Stimulated activated CD8-positive, alpha-beta memory T cell treated with anti-CD3 and anti-CD28 coated beads, Interleukin-7, amount 100 ng/mL, for 4 hours (primary cell): ENCODE data around the gene WNT10A.

Experiments used
- DNase-seq, 2 donors: peaks; one replicate each; pipeline ENCODE4 v3.0.0-alpha.2; 2020; ENCODE audit warnings: low read depth in 2 of 2

The WNT10A gene

DNA sequence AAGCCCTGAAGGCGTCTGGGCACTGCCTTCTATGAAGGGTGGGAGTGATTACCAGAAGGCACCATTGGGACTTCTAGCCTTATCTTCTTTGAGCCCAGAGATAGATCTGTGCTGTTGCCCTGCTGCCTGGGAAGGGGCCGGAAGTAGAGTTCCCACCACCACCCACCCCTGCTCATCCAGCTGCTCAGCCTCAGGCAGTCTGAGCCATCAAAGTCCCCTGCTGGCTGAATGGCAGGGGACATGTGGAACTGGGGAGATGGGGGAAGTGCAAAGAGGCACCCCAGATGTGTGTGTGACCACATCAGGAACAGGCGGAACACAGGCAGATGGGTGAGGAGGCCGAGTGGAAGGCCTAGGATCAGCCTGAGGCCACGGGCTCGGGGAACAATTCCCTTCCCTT is 3.3 kb upstream of the WNT10A start:
- DNase-seq = no peak

DNA sequence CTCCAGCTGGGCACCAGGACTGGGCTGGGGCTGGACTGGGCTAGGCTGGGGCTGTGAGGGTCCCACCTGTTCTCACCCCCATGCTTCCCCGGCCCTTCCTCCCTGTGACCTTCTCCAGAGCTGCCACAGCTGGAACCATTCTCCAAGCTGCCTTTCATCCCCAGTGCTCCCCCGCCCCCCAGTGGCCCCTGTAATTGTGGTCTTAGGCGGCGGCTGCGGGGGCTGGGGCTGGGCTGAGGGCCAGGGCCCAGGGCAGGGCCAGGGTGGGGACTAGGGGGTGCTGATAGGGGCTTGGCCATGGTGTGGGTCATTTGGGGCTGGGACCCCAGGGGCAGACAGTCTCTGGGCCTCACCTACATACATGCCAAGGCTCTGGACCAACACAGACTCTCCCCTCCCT is 2.8 kb upstream of the WNT10A start:
- no peak for DNase-seq

DNA sequence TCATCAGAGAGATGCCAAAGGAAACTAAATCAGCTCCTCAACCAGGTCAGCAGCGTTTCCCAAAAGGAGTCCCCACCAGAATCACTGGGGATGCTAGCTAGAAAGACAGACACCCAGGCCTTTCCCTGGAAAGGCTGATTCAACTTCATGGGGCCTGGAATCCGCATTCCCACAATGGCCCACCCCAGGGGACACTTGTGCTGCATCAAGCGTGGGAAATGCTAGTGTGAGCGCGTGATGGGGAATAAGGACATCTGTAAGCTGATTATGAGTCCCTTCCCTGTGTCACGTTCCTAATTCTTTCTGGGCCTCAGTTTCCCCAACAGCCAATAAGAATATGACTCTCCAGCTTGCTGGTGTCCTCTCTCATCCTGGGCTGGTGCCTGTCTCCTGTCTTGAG is 2.2 kb upstream of the WNT10A start:
- DNase-seq = no peak

DNA sequence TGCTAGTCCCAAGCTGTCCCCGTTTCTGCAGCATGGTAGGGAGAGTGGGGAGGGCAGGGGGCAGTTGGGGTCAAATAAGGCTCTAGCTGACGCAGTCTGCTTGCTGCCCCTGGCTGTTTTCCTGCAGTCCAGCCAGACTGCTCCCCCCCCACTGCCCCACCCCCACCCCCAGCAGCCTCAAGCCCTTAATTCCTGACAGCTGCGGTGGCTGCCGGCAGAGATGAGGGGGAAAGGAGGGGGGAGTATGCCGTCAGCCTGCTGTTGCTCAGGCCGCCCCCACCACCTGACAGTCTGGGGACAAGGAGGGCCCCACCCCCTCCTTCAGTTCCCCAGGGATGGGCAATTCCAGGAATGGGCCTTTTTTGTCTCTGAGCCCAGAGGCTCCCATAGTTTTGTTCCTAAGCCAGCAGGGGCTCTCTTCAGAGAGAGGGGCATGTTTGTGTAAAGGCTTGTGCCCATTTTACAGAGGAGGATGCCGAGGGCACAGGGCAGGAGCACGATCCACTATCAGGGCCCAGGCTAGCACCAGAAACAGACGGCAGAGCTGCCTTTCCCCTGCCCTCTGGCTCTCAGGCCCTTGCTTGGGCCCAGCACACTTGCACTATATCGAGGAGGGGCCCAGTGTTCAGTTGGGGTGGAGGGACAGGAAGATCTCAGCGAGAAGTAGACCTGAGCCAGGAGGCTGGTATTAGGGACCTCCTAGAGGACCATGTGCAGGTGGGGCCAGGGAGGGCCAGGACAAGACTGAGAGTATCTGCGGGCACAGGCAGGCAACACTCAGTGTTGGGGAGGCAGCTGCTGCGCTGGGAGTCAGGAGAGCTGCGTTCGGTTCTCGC is 1.5 kb upstream of the WNT10A start:
- no peak for DNase-seq

DNA sequence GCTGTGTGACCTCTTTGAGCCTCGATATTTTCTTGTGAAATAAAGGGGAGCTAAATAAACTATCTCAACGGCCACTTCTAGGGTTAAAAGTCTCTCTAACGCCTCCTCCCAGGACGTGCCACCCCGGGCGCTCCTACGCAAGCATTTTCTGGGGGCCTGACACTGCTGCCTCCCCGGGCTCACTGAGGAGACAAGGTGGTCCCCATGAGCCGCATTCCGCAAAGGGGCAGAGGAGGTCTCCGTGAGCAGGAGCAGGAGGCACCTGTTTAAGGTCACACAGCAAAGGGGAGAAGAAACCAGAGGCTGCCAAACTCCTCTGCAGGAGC is 913 bp upstream of the WNT10A start:
- DNase-seq = no peak

DNA sequence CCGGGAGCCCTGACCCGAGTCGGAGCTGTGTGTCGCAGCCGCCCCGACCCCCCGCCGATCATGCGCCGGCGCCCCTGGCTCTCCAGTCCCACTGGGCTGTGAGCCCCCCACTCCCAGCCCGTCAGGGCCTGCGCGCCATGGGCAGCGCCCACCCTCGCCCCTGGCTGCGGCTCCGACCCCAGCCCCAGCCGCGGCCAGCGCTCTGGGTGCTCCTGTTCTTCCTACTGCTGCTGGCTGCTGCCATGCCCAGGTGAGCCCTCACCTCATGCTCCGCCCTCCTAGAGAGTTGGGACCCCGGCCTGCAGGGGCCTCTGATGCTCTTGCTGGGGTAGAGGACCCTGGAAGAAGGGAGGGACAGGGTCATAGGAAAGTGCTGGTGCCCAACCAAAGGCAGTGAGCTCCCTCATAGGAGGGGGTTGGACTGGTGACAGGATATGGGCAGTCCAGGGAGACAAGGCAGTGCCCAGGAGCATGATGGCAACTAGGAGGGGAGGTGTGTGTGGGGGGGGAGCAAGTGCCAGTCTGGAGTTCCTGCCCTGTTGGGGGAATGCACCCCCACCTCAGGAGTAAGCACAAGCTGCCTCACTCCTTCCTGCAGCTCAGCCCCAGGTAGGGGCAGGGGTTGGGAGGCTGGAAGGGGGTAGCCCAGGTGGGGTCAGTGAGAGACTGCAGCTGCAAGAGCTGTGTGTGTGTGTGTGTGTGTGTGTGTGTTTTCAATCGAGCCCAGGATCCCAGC is 375 bp downstream of the WNT10A start:
- no peak for DNase-seq

DNA sequence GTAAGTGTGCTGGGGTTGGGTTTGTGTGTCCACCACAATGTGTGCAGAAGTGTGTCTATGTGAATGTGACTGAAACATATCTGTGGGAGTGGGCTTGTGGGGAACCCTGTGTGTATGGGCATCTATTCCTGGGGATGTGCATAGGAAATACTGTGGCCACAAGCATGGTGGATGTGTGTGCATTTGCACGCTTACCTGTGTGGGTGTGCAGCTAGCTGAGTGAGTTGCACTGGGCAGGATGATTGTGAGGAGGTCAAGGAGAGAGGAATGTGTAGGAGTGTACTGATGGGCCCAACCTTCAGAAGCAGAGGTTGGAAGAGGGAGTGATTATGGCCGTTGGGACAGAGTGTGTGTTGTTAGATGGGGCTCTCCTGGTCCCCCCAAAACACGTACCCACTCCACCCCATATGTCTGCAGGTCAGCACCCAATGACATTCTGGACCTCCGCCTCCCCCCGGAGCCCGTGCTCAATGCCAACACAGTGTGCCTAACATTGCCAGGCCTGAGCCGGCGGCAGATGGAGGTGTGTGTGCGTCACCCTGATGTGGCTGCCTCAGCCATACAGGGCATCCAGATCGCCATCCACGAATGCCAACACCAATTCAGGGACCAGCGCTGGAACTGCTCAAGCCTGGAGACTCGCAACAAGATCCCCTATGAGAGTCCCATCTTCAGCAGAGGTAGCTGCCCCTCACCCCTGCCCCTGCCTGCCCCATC is 1.2 kb downstream of the WNT10A start:
- no peak for DNase-seq

DNA sequence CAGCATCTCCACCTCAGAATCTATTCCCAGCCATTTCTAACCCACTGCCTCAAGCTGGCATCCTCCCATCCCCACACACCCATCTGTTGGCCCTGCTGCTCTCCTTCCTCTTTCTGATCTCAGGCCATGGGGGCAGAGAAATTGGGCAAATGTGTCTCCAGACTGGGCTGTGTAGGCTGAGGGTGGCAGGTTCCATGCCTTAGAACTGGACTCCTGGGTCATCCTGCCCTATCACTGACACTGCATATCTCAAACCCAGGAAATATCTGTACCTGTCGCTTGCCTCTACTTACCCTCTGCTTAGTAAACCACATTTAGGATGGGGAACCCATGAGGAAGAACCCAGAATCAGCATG is 1.8 kb downstream of the WNT10A start:
- DNase-seq = no peak

DNA sequence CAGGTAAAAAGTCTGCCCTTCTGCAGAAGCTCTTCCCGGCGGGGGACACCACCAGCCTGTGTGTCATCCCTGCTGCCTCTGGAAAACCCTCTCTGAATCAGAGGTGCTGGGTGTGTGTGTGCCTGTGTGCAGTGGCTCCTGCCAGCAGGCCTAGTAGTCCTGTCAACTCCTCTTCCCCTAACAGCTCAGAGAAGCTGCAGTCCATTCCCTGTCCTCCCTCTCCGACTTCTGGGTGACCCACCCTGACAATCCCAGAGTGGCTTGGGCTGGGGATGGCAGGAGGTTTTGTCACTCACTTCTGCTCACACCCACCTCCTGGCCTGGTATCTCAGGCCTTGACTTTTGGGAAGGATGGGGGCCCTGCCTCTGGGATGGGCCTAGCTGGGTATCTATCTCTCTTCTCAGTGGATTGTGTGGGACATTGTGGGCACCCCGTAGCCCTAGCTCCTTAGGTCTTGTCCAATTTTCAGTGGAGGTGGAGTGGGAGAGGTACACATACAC is 2.3 kb downstream of the WNT10A start:
- no peak for DNase-seq

DNA sequence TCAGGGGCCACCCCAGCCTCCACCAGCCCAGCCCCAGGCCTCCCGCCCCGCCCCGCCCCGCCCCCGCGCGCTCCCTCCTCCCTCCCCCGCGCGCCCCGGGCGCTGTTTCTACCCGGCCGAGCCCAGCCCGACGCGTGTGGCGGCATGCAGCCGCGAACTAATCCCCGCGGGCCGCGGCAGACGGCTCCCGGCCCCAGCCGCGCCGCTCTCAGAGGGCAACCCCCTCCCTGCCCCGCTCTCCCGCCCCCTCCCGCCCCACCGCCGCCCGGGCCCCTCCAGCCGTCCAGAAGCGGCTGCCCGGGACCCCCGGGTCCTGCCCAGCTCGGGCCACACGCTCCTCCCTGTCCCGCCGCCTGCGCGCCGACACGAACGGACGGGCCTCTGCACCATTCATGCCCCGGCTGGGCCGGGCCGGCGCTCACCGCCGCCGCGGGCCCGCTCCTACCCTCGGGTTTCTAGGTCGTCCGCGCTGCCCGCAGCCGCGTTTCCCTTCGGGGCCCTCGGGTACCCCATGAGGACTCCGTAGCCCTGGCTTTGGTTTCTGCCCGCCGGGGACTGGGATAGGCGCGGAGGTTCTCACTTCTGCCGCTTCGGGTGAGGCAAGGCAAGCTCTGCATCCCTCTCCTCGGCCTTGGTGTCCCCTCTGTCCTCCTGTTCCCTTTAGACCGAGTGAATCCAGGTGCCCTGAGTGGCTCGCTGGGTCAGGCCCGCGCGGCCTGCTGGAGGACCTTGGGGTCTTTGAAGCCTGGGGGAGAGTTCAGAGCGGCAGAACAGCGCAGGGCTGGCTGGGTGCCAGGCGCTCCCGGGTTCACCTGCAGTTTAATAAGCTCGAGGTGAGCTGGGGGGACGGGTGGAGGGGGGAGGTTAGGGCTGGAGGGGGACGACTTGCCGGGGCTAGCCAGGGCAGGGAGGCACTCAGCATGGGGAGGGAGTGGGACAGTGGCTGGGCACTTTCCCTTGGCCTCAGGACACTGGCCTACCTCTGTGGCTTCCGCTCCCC is 3.1 kb downstream of the WNT10A start:
- peak in 1 of 2 donors; percentile 48 for DNase-seq

DNA sequence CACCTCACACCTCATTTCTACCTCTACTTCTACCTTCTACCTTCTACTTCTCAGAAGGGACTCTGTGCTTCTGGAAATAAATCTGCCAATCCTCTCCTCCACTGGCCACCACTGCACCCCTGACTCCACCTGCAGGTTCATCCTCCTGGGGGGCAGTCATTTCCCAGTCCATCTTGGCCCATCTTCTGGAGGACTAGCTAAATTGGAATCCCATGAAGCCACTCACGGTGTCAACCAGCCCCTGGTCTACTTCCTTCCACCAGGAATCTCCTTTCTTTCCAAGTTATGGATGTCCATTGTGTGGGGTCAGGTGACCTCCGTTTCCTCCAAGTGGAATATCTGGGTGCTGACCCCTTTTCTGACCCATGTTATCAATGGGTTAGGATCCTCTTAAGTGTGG is 3.9 kb downstream of the WNT10A start:
- no peak for DNase-seq

DNA sequence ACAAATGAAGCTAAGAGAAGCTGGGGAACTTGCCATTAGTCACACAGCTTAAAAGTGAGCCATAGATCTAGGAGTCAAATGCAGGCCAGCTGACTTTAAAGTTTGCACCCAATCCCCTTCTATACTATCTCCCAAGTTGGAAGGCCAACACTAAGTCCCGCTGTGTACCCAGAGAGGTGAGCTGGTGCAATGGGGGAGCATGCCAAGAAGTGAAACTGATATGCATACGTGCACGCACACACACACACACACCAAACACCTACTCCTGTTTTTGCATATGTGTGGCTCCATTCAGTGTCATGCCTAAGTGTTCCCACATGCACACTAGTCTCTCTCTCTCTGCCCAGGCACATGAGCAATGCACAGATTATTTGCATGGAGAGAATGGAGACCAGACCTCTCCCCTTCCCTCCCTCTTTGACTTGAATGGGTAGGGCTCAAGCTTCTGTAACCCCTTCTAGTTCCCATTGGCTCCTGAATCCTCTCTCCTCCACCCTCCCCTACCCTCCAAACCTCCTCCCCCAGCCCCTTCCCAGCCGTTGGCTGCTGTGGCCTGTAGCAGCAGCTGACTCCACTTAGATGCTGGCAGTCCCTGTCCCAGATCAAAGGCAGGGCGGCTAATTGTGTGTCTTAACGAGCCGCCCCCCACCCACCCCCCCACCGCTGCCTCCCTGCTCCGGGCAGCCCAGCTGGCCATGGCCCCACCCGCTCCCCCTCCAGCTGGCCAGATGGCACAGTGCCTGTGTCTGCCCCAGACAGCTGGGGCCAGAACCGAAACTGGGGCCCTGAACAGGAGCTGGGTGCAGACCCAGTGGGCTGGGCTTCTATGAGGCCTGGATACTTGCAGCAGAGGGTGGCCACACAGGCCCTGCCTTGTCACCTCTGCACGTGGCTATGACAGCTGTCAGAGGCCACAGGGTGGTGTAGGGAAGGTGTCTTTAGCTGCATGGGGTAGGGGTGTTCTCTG is 5.6 kb downstream of the WNT10A start:
- DNase-seq = no peak

DNA sequence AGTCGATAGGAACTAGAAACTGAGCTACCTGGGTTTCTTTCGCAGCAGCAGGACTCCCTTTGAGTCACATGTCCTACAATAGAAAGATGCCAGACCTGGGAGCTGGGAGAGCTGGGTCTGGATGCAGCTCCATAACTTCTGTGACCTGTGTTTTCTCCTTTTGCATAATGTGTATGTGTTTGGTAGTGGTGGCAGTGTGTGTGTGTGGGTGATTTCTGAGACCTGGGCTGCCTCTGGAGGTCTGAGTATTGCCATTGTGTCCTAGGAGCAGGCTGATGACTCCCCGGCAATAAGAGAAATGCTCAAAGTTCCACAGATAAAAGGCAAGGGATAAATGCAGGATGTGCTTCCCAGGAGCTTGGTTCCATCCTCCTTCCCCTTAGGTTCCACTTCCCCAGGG is 6.4 kb downstream of the WNT10A start:
- DNase-seq = no peak

DNA sequence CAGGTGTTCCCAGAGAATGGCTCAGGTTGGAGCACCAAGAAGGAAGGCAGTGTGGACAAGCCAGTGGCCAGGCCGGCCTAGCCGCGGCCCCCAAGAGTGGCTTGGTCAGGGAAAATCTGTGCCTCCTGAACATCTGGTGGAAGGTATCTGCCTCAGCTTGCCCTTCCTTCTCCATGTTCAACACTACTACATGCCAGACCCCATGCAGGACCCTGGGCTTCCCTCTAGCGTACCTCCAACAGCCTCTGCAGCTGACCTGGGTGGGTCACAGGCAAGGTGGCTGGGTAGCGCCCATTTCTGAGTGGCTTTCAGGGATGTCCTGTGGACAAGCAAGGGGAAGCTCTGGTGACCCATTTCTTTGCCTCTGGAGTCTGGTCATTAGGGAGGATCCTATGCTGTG is 7.7 kb downstream of the WNT10A start:
- no peak for DNase-seq

DNA sequence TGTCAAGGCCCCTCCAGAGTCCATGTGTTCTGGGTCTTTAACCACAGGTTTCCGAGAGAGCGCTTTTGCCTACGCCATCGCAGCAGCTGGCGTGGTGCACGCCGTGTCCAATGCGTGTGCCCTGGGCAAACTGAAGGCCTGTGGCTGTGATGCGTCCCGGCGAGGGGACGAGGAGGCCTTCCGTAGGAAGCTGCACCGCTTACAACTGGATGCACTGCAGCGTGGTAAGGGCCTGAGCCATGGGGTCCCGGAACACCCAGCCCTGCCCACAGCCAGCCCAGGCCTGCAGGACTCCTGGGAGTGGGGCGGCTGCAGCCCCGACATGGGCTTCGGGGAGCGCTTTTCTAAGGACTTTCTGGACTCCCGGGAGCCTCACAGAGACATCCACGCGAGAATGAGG is 9.3 kb downstream of the WNT10A start:
- DNase-seq = no peak

DNA sequence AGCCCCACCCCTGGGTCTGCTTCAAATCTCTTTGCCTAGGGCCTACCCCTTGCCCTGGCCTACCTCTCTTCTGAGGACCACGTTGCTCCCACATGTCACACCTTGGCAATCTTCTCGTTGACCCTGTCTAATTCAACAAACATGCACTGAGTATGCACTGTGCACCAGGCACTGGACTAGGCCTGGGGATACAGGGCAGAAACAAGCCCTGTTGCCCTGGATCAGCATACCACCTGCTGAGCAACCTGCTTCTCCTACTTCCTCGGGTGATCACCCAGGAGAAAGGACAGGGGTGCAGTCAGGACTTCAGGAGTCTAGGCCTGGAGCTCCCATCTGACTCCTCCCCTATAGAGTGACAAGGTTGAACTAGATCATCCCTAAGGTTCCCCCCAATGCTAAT is 9.7 kb downstream of the WNT10A start:
- no peak for DNase-seq

DNA sequence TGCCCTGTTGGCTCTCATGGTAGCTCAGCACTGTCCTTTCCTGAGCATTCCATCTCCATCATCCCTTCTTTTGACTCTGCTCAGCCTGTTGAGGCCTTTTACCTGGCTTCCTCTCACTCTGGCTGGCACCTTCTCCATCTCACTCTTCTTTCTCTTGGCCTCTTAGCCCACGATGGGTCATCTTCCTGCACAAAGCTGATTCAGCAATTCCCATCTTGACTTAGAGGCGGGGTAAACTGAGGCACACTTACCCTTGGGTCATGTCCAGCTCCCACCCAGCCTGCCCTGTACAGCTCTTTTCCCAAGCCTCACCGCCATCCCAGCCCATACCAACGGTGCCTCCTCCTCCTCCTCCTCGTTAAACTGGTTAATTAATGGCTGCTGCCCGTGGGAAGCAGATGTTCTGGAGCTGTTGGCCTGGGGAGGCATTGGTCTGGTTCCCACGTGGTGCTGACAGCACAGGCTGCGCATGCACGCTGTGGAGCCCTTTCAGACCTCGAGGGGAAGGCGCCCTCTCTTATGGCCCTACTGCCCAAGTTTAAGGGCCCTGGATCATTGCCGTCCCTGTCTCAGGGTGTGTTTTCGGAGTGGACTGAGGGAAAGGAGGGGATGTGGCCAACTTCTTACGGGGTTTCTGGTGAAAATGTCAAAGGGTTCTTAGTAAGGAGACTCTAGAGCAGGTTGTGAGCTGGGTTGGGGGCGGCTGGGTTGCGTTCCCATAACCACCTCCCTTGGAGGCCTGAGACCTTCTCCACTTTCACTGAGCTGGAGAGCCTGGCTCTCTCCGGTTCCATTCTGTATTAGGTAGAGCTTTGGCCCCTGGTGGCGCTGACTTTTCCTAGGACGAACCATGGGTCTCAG is 10.9 kb downstream of the WNT10A start:
- DNase-seq = no peak

DNA sequence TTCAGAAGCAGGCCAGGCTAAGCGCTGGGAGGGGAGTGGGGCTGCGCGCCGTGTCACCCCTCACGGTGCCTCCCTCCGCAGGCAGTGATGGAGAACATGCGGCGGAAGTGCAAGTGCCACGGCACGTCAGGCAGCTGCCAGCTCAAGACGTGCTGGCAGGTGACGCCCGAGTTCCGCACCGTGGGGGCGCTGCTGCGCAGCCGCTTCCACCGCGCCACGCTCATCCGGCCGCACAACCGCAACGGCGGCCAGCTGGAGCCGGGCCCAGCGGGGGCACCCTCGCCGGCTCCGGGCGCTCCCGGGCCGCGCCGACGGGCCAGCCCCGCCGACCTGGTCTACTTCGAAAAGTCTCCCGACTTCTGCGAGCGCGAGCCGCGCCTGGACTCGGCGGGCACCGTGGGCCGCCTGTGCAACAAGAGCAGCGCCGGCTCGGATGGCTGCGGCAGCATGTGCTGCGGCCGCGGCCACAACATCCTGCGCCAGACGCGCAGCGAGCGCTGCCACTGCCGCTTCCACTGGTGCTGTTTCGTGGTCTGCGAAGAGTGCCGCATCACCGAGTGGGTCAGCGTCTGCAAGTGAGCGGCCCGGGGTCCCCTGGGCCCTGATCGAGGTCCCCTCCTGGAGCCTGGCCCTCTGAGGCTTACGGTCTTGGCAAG is 12.2 kb downstream of the WNT10A start:
- DNase-seq = peak; percentile 64 to 83
